ENCODE results near the gene EBNA1BP2.

- TF ChIP-seq, protein P1, sequence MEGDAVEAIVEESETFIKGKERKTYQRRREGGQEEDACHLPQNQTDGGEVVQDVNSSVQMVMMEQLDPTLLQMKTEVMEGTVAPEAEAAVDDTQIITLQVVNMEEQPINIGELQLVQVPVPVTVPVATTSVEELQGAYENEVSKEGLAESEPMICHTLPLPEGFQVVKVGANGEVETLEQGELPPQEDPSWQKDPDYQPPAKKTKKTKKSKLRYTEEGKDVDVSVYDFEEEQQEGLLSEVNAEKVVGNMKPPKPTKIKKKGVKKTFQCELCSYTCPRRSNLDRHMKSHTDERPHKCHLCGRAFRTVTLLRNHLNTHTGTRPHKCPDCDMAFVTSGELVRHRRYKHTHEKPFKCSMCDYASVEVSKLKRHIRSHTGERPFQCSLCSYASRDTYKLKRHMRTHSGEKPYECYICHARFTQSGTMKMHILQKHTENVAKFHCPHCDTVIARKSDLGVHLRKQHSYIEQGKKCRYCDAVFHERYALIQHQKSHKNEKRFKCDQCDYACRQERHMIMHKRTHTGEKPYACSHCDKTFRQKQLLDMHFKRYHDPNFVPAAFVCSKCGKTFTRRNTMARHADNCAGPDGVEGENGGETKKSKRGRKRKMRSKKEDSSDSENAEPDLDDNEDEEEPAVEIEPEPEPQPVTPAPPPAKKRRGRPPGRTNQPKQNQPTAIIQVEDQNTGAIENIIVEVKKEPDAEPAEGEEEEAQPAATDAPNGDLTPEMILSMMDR (IDR thresholded peaks at IDR 0.05; ENCODE audit: insufficient read depth, low read depth, low read length), result no peak
- TF ChIP-seq EZH2 (IDR thresholded peaks at IDR 0.05; ENCODE audit: insufficient read depth, low read length), result no peak
Observed at GRCh38 chr1:43128816-43129215, 43.3 kb downstream of the EBNA1BP2 start.
